ENCODE measurements around the gene UNKL.
A peak's percentile ranks its signal among the peaks of the same experiment; 100 is the strongest.

Gene UNKL

GRCh38 chr16:1342526-1343427 is 71.7 kb downstream of the UNKL start:
- H3K27me3 Mint-ChIP-seq (ENCODE audit: low read depth), result peaks cover 21% of the 10 kb centered on the region
- TF ChIP-seq CTCF (IDR thresholded peaks at IDR 0.05; ENCODE audit: unreplicated experiment in 3 of 3), result no peak
- H3K4me1 Mint-ChIP-seq, result peaks cover 5% of the 10 kb centered on the region
- H3K27ac Mint-ChIP-seq, result no peak overlapping the region
- no peaks in the 10 kb centered on the region for H3K36me3 Mint-ChIP-seq (ENCODE audit: low read depth)
- peak overlapping the region; percentile 61 to 84 (median 80) for H3K4me3 Mint-ChIP-seq
- no peaks in the 10 kb centered on the region for H3K9me3 Mint-ChIP-seq

- Mint-ChIP-seq H3K27ac (no peak overlapping the region), H3K27me3 (ENCODE audit: low read depth) (peaks cover 31% of the 10 kb centered on the region), H3K4me1 (peaks cover 5% of the 10 kb centered on the region), H3K36me3 (ENCODE audit: low read depth) (no peaks in the 10 kb centered on the region), H3K4me3 (no peak overlapping the region), H3K9me3 (no peaks in the 10 kb centered on the region)
- no peak for TF ChIP-seq CTCF (IDR thresholded peaks at IDR 0.05; ENCODE audit: unreplicated experiment in 3 of 3)
Observed at GRCh38 chr16:1341495-1342420, 72.7 kb downstream of the UNKL start.

- no peak for TF ChIP-seq CTCF (IDR thresholded peaks at IDR 0.05; ENCODE audit: unreplicated experiment in 3 of 3)
- H3K4me1 Mint-ChIP-seq, result peaks cover 5% of the 10 kb centered on the region
- no peak overlapping the region for H3K27ac Mint-ChIP-seq
- H3K36me3 Mint-ChIP-seq (ENCODE audit: low read depth), result no peaks in the 10 kb centered on the region
- no peaks in the 10 kb centered on the region for H3K9me3 Mint-ChIP-seq
- no peak overlapping the region for H3K4me3 Mint-ChIP-seq
- H3K27me3 Mint-ChIP-seq (ENCODE audit: low read depth), result peaks cover 39% of the 10 kb centered on the region
Observed at GRCh38 chr16:1340730-1341494, 73.6 kb downstream of the UNKL start.

- Mint-ChIP-seq H3K36me3 (ENCODE audit: low read depth) (no peaks in the 10 kb centered on the region), H3K27me3 (ENCODE audit: low read depth) (peaks cover 52% of the 10 kb centered on the region), H3K4me3 (no peak overlapping the region), H3K9me3 (no peaks in the 10 kb centered on the region), H3K27ac (no peak overlapping the region), H3K4me1 (peaks cover 5% of the 10 kb centered on the region)
- no peak for TF ChIP-seq CTCF (IDR thresholded peaks at IDR 0.05; ENCODE audit: unreplicated experiment in 3 of 3)
Observed at GRCh38 chr16:1338855-1339675, 75.4 kb downstream of the UNKL start.

GRCh38 chr16:1338119-1338730 is 76.3 kb downstream of the UNKL start:
- TF ChIP-seq CTCF (IDR thresholded peaks at IDR 0.05; ENCODE audit: unreplicated experiment in 3 of 3), result peak; percentile 37 to 53 (median 48)
- H3K27ac Mint-ChIP-seq, result no peak overlapping the region
- H3K27me3 Mint-ChIP-seq (ENCODE audit: low read depth), result peaks cover 45% of the 10 kb centered on the region
- H3K4me1 Mint-ChIP-seq, result peaks cover 4% of the 10 kb centered on the region
- no peak overlapping the region for H3K4me3 Mint-ChIP-seq
- H3K9me3 Mint-ChIP-seq, result no peaks in the 10 kb centered on the region
- H3K36me3 Mint-ChIP-seq (ENCODE audit: low read depth), result no peaks in the 10 kb centered on the region

All from nephron (organoid).